T-helper 1 cell treated with Interleukin-12 subunit alpha and Interleukin-12 subunit beta and Interleukin-4 antibody, amounts not matched to agents 30 μg/mL and 1 μg/mL, for 36 hours (primary cell): Measurements from ENCODE around the gene IL13.
A peak's percentile ranks its signal among the peaks of the same experiment; 100 is the strongest.

Source experiments
- H3K27ac Mint-ChIP-seq: one replicate; pipeline ENCODE4 v1.8.0; 2021; ENCODE audit warnings: mild to moderate bottlenecking, mixed read lengths
- H3K27me3 Mint-ChIP-seq: one replicate; pipeline ENCODE4 v1.8.0; 2021; ENCODE audit warnings: low read depth, mixed read lengths
- H3K36me3 Mint-ChIP-seq: one replicate; pipeline ENCODE4 v1.8.0; 2021; ENCODE audit warnings: low read depth, mixed read lengths
- H3K4me1 Mint-ChIP-seq: one replicate; pipeline ENCODE4 v1.8.0; 2021; ENCODE audit warnings: low read depth, mixed read lengths
- H3K4me3 Mint-ChIP-seq: one replicate; pipeline ENCODE4 v1.8.0; 2021; ENCODE audit warnings: mild to moderate bottlenecking, moderate library complexity, mixed read lengths
- H3K9me3 Mint-ChIP-seq: one replicate; pipeline ENCODE4 v1.8.0; 2021; ENCODE audit warnings: mixed read lengths

The IL13 gene

DNA sequence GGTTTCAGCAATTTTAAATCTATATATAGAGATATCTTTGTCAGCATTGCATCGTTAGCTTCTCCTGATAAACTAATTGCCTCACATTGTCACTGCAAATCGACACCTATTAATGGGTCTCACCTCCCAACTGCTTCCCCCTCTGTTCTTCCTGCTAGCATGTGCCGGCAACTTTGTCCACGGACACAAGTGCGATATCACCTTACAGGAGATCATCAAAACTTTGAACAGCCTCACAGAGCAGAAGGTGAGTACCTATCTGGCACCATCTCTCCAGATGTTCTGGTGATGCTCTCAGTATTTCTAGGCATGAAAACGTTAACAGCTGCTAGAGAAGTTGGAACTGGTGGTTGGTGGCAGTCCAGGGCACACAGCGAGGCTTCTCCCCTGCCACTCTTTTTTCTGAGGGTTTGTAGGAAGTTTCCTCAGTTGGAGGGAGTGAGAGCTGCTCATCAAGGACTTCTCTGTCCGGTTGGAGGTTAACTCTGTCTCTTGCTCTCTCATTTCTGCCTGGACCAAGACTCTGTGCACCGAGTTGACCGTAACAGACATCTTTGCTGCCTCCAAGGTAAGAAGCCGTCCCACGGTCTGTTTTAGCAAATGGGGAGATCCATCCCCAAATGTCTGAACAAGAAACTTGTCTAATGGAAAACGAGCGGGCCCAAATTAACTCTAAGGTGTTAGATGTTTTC lies 16.1 kb downstream of the IL13 start, which contains the start of gene IL4:
IL4 (plus strand) TSS at position 51 of the 692 bp plus-strand sequence; CDS start at position 113, 62 bp downstream.
- peaks cover 5% of the 10 kb centered on the region for H3K9me3 Mint-ChIP-seq
- H3K4me3 Mint-ChIP-seq = peak within 1 kb of the TSS; percentile 43
- peak within 1 kb of the TSS; percentile 88 for H3K27ac Mint-ChIP-seq
- H3K27me3 Mint-ChIP-seq = no peaks in the 10 kb centered on the region
- H3K36me3 Mint-ChIP-seq = peaks cover 4% of the 10 kb centered on the region
- peaks cover 36% of the 10 kb centered on the region for H3K4me1 Mint-ChIP-seq

GRCh38 chr5:132674671-132675506 lies 16.9 kb downstream of the IL13 start:
- Mint-ChIP-seq H3K36me3 (peaks cover 4% of the 10 kb centered on the region), H3K9me3 (peaks cover 5% of the 10 kb centered on the region), H3K27ac (peak overlapping the region; percentile 88), H3K4me1 (peaks cover 36% of the 10 kb centered on the region), H3K27me3 (no peaks in the 10 kb centered on the region), H3K4me3 (peak overlapping the region; percentile 46)

- Mint-ChIP-seq H3K27me3 (no peaks in the 10 kb centered on the region), H3K27ac (peak overlapping the region; percentile 88), H3K9me3 (peaks cover 2% of the 10 kb centered on the region), H3K4me3 (peak overlapping the region; percentile 41), H3K4me1 (peaks cover 38% of the 10 kb centered on the region), H3K36me3 (peaks cover 3% of the 10 kb centered on the region)
Observed at GRCh38 chr5:132675936-132676689, 18.1 kb downstream of the IL13 start.

DNA sequence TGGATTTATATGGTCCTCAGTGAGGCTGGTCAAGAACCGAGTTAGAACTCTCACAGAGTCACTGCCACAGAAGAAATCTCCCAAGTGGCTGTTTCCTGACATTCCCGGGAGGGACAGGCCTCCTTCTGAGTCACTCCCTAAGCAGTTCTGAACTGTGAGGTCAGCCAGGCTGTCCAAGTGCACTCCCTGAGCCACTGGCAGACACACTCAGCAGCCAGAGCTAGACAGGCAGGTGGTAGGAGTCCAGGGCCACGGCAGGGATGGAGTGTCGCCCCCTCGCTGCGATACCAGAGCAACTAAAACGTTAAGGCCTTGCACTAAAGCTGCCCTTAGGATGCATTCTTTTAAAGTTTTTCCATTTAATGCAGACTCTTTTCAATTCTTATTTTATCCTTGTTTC lies 19.2 kb downstream of the IL13 start:
- peaks cover 6% of the 10 kb centered on the region for H3K36me3 Mint-ChIP-seq
- H3K4me1 Mint-ChIP-seq = peaks cover 38% of the 10 kb centered on the region
- H3K4me3 Mint-ChIP-seq = no peak overlapping the region
- no peak overlapping the region for H3K27ac Mint-ChIP-seq
- no peaks in the 10 kb centered on the region for H3K27me3 Mint-ChIP-seq
- H3K9me3 Mint-ChIP-seq = no peaks in the 10 kb centered on the region

DNA sequence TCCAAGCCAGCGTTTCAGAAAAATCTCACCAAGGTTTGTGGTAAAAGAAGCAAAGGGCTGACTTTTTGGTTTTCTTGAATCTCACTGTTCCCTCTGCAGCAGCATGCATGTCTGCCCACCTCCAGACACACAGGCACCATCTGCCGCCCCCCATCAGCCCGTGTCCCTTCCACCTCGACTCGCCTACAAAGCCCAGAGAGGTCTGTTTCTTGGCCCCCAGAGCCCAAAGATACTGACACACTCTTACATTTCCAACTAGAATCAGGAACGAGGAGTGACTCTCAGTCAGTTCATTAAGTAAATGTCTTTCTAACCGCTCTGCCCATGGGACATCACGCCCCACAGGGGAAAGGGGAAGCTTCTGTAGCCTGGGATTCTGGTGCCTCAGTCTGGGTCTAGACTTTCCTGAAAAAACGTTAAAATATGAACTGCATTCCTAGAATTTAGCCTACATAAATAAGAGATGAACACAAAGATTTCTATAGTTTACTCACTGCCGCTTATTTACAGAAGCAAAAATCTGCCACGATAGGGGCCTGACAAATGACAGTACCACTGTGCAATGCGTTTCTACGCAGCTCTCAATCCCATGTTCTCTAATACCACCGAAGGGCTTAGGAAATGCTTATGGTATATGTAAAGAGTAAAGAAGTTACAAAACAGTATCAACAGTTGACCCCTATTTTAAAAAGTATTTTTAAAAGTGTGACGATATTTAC lies 19.9 kb downstream of the IL13 start:
- H3K27ac Mint-ChIP-seq = peak overlapping the region; percentile 21
- H3K9me3 Mint-ChIP-seq = no peaks in the 10 kb centered on the region
- H3K27me3 Mint-ChIP-seq = no peaks in the 10 kb centered on the region

GRCh38 chr5:132678735-132679134 lies 20.8 kb downstream of the IL13 start:
- Mint-ChIP-seq H3K4me3 (no peak overlapping the region), H3K9me3 (no peaks in the 10 kb centered on the region), H3K27me3 (no peaks in the 10 kb centered on the region), H3K27ac (no peak overlapping the region), H3K36me3 (peaks cover 6% of the 10 kb centered on the region), H3K4me1 (peaks cover 34% of the 10 kb centered on the region)

More for the DNA sequence above, 19.9 kb downstream of the IL13 start:
- Mint-ChIP-seq H3K4me1 (peaks cover 38% of the 10 kb centered on the region), H3K36me3 (peaks cover 6% of the 10 kb centered on the region), H3K4me3 (no peak overlapping the region)

DNA sequence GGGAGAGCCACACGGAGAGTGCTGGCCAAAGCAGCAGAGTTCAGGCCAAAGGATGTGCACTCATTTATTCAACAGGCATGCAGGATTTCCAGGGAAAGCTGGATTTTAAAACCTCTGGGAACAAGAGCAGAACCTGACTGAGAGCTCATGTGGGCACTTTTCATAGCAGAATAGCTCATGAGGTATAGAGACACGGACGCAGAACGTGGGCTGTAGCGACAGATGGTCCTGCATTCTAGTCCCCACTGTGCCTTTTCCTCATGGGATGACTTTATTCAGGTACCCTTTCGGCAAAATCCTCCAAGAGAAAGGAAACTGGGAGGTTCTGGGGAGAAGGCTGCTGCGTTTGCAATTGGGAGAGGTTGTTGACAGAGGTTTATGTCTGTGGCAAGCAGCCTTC lies 21.2 kb downstream of the IL13 start:
- Mint-ChIP-seq H3K4me3 (no peak overlapping the region), H3K36me3 (peaks cover 6% of the 10 kb centered on the region), H3K27me3 (no peaks in the 10 kb centered on the region), H3K9me3 (no peaks in the 10 kb centered on the region), H3K27ac (no peak overlapping the region), H3K4me1 (peaks cover 30% of the 10 kb centered on the region)

DNA sequence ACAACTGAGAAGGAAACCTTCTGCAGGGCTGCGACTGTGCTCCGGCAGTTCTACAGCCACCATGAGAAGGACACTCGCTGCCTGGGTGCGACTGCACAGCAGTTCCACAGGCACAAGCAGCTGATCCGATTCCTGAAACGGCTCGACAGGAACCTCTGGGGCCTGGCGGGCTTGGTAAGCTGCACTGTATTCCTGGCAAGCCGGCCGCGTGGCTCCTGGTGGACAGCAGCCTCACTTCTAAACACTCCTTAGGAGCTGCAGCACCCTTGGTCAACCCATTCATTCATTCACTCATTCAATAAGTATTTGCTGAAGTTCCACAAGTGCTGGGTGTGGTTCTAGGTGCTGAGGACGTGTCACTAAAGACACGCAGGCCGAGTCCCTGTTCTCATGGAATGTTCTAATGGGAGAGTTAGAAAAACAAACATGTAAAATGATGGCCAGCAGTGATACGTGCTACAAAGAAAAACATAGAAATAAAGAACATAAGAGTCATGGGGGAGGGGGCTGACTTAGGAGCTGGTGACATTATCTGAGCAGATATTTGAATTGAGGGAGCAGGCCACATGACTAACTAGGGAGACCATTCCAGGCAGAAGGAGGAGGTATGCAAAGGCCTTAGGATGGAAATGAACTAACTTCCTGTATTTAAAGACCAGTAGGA lies 21.9 kb downstream of the IL13 start:
- Mint-ChIP-seq H3K4me3 (no peak overlapping the region), H3K4me1 (peaks cover 27% of the 10 kb centered on the region), H3K27me3 (no peaks in the 10 kb centered on the region), H3K9me3 (no peaks in the 10 kb centered on the region), H3K36me3 (peaks cover 6% of the 10 kb centered on the region), H3K27ac (no peak overlapping the region)

DNA sequence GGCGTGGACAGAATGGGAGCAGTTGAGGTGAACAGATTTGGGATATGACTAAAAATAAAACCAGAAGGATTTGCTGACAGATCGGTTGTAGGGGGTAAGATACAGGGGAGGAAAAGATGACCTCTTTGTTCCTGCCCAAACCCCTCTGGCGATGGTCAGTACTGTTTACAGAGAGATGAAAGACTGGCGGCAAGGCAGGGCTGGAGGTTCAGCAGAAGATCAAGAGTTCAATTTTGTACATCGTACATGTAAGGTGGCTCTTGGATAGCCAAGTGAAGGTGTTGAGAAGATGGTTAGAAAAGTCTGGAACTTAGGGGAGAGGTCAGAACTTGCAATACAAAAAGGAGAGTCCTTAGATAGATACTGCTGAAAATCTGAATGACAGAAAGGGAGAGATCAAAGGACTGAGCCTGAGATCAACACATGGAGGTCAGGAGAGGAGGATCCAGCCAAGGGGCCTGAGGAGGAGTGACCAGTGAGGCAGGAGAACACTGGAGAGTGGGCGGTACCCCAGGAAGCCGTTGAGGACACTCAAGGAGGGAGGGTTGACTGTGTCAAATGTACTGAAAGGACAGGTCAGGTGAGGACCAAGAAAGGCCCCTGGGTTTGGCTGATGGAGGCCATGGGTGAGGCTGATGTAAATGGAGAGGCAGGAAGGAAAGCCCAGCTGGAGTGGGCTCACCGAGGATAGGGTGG lies 23.0 kb downstream of the IL13 start:
- Mint-ChIP-seq H3K27me3 (no peaks in the 10 kb centered on the region), H3K36me3 (peaks cover 11% of the 10 kb centered on the region), H3K4me3 (no peak overlapping the region), H3K27ac (no peak overlapping the region), H3K4me1 (peaks cover 24% of the 10 kb centered on the region), H3K9me3 (no peaks in the 10 kb centered on the region)

DNA sequence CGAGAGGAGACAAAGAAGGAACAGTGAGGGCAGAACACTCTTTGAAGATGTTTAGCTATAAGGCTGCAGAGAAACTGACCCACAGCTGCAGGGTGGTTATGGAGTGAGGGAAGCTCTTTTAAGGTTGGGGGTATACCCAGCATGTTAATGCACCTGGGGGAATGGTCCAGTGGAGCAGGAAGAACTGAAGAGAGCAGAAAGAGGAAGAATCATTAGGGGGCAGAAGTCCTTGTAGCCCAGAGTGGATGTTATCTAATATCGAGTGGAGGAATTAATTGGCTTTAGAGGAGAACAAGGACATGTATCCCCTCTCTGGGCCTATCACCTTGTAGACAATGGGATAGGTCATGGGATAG lies 23.5 kb downstream of the IL13 start:
- Mint-ChIP-seq H3K27me3 (no peaks in the 10 kb centered on the region), H3K4me1 (peaks cover 21% of the 10 kb centered on the region), H3K27ac (no peak overlapping the region), H3K4me3 (no peak overlapping the region), H3K36me3 (peaks cover 11% of the 10 kb centered on the region), H3K9me3 (no peaks in the 10 kb centered on the region)

DNA sequence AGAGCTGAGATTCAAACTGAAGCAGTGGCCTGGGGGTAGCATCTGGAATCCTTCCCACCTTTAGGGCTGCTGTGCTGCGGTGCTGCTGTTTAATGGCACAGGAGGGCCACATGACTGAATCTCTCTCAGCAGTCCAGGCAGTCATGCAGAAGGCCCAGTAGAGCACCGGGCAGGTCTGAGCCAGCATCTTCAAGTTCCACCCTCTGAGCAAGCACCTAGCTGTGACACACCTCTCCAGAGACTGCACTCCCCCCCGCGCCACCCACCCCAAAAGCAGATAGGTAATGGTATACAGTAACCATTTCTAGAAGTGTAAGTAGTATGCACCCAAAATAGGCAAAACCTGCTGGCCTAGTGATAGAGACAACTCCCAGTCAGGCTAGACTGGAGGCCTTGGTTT lies 24.0 kb downstream of the IL13 start:
- H3K27me3 Mint-ChIP-seq = no peaks in the 10 kb centered on the region
- H3K9me3 Mint-ChIP-seq = no peaks in the 10 kb centered on the region
- H3K36me3 Mint-ChIP-seq = peaks cover 9% of the 10 kb centered on the region
- H3K4me3 Mint-ChIP-seq = no peak overlapping the region
- H3K27ac Mint-ChIP-seq = no peak overlapping the region
- H3K4me1 Mint-ChIP-seq = peaks cover 18% of the 10 kb centered on the region

DNA sequence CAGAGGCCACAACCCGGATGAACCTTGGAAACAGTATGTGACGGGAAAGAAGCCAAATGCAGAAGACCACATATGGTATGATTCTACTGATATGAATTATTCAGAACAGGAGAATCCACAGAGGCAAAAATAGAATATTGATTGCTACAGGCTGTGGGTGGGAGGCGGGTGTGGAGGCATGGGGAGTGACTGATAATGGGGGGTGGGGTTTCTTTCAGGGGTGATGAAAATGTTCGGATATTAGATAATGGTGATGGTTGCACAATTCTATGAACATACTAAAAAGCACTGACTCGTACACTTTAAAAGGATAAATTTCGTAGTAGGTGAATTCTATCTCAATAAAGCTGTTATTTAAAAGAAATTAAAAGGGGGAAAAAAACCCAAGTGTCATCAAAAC lies 26.5 kb downstream of the IL13 start:
- Mint-ChIP-seq H3K9me3 (no peaks in the 10 kb centered on the region), H3K4me1 (peaks cover 32% of the 10 kb centered on the region), H3K4me3 (no peak overlapping the region), H3K27ac (no peak overlapping the region), H3K27me3 (no peaks in the 10 kb centered on the region), H3K36me3 (peaks cover 16% of the 10 kb centered on the region)

DNA sequence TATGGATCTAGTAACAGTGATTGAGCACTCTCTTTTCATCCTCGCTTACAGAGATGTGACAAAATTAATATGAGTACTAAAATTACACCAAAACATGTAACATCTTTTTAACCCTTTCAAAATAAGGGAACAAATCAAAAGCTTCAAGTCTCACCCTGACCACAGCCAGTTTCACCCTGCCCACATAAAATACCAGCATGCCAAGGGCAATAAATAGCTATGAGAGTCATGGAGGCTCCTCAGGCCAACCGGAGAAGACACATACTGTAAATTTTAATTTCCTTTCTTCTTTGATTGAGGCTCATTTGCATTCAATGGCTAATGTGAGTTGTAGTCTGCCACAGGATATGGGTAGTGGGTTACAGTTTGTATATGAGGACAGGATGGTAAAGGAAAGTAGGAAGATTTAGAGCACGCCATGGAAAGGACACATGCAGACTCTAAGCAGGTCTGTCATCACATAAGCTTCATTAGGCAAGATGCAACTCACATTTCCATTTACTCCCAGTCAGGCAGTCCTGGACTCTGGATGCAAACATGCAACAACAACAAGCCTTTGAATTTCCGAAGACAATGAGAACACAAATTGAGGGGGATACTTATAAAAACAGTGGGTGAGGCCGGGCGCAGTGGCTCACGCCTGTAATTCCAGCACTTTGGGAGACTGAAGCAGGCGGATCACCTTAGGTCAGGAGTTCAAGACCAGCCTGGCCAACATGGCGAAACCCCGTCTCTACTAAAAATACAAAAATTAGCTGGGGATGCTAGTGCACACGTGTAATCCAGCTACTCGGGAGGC lies 27.1 kb downstream of the IL13 start:
- Mint-ChIP-seq H3K4me1 (peaks cover 32% of the 10 kb centered on the region), H3K27me3 (no peaks in the 10 kb centered on the region), H3K9me3 (no peaks in the 10 kb centered on the region), H3K36me3 (peaks cover 16% of the 10 kb centered on the region), H3K4me3 (no peak overlapping the region), H3K27ac (peak overlapping the region; percentile 5)
